GM19043 (cell line): Measurements from ENCODE around the gene ZYX.

ENCODE experiments used
- ATAC-seq: cut with Tn5 transposase; IDR thresholded peaks from one replicate; pipeline ENCODE4 v1.9.1; 2021; ENCODE audit warnings: low read depth; ENCODE audit not compliant: unreplicated experiment

The ZYX gene, protein sequence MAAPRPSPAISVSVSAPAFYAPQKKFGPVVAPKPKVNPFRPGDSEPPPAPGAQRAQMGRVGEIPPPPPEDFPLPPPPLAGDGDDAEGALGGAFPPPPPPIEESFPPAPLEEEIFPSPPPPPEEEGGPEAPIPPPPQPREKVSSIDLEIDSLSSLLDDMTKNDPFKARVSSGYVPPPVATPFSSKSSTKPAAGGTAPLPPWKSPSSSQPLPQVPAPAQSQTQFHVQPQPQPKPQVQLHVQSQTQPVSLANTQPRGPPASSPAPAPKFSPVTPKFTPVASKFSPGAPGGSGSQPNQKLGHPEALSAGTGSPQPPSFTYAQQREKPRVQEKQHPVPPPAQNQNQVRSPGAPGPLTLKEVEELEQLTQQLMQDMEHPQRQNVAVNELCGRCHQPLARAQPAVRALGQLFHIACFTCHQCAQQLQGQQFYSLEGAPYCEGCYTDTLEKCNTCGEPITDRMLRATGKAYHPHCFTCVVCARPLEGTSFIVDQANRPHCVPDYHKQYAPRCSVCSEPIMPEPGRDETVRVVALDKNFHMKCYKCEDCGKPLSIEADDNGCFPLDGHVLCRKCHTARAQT

DNA sequence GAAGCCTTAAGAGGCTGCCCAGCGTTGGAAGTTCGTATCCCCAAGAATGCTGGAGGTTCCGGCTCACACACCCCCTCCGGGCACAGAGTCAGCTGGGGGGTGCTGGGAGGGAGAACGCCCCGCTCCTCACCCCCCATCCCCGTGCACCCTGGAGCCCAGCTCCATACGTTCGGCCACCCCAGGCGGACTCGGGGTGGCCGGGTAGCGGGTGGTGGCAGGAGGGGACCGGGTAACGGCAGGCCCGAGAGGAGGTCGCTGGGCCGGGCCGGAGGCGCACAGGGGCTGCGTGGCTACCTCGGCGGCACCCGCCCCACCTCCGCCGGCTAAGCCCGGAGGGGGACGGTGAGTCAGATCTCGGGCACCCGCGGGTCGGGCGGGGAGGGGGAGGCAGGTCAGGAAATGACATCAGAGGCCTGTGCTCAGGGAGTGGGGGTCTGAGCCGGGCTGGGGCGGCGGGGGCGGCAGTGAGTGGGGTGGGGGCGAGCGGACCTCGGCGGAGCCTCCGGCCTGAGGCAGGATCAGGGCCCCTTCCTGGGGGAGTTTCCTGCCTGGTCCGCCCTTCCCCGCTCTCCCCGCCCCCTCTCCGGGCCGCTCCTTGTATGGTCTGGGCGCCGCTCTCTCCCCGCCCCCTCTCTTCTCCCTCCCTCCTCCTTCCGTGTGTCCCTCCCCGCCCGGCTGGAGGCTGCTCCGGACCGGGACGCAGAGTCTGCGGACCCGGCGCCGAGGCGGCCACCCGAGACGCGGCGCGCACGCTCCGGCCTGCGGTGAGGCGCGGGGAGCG lies at the start of gene ZYX:
Gene ZYX (plus strand): TSS at position 700 of the 781 bp plus-strand sequence. CDS start 227 bp downstream, outside the sequence.
- ATAC-seq: peak; percentile 65

DNA sequence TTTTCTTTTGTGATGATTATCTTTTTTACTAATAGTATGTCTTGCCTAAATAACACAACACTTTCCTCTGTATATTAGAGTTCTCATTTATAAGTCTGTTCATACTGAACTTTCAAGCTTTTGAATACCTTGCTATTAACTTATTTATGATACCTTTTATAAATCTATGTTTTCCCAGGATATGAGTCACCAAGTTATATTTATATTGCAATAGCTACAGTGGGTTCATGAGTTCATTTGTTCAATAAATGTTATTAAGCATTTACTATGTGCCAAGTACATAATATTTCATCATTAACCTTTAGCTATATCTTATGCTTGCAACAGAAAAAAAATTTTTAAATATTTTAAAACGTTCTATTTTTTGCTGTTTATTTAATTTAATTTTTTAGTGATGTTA lies 46.9 kb upstream of the ZYX start:
- no peak for ATAC-seq

DNA sequence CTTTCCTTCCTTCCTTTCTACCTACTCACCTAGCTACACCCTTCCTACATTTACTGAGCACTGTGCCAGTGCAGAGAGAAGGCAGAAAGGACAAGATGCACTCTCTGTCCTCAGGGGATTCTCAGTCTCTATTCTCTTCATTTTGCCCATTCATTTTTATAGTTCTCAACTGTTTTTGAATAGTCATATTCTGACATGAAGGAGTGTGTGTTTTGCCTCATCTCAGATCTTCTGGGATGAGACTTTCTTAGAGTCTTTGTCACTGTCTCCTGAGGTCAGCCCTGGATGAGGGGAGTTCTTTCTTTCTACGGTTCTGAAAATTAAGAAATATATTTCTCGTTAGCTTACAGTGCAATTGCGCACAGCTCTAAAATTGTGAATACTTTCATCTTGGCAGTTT lies 43.9 kb upstream of the ZYX start:
- no peak for ATAC-seq

DNA sequence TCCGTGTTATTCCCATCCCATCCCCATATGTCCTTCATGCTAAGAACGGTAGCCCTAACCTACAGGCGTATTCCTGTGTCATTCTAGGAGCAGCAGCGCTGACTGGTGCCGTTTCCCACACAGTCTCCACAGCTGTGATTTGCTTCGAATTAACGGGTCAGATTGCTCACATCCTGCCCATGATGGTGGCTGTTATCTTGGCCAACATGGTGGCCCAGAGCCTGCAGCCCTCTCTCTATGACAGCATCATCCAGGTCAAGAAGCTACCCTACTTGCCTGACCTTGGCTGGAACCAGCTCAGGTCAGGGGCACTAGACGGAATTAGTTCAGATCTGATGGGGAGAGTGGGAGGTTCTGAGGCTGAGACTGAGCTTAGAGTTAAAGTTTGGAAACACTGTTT lies 39.3 kb upstream of the ZYX start:
- ATAC-seq: no peak

DNA sequence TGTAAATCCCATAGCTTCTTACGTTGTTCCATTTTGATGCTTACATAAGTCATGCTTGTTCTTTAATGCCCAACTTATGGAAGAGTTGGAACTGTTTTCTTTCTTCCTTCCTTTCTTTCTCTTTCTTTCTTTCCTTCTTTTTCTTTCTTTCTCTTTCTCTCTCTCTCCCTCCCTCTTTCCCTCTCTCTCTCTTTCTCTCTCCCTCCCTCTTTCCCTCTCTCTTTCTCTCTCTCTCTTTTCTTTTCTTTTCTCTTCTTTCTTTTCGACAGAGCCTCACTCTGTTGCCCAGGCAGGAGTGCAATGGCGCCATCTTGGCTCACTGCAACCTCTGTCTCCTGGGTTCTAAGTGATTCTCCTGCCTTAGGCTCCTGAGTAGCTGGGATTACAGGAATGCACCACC lies 37.5 kb upstream of the ZYX start:
- no peak for ATAC-seq

DNA sequence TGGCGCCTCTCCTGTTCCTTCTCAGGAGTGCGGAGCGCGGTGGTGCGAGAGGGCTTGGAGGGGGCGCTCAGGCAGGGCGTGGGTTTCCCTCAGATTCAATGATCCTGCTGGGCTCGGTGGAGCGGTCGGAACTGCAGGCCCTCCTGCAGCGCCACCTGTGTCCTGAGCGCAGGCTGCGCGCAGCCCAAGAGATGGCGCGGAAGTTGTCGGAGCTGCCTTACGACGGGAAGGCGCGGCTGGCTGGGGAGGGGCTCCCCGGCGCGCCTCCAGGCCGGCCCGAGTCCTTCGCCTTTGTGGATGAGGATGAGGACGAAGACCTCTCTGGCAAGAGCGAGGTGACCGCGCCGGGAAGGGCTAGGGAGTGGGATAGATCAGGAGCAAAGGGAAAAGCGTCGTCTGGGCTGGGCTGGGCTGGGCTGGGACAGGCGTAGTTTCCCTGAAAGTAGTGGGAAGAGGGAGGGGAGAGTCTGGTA lies 35.7 kb upstream of the ZYX start:
- peak; percentile 81 for ATAC-seq

DNA sequence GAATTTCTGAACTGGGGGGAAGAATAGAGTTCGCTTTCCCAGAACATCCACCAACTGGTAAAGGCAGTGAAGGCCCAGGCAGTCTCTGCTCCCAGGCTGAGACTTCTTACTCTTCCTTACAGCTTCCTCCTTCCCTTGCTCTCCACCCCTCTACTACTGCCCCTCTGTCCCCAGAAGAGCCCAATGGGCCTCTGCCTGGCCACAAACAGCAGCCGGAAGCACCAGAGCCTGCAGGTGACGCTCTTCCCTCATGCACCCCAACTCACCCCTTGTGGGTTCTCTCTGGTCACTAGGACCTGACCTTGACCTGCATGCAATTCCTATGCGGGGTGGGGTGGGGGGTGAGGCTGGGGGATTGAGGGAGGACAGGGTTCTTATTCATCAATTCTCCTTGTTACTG lies 35.1 kb upstream of the ZYX start:
- ATAC-seq: no peak

DNA sequence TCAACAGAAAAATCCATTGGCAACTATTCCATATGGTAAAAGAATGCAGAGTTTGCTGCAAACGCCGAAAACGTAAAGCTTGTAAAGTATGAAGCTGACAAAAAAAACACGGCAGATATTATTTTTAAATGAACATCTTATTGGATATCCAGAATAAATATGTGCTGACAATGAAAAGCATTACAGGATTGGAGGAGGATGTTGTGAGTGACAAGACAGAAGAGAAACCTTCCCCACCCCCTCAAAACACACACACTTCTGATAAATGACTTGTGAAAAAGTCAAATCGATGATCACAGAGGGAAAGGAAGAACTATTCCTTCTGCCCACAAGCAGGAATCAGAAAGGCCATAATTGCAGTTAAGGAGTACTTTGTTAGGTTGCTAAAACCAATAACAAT lies 33.2 kb upstream of the ZYX start:
- no peak for ATAC-seq

DNA sequence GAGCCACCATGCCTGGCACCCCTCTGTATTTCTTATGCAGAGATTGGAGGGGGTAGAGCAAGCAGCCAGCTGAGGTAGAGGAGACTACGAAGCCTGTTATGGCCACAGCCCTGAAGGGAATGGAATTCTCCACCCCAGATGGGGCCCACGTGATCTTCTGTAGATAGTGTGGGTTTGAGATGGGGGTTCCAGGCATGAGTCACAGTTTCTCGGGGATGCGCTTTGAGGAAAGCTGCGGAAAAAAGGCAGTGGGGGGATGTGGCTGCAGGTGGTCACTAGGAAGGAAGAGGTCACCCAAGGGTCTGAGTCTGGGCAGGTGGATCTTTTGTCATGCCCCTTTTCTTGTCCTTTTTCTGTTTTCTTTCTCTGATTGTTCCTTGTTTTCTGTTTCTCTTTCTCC lies 30.1 kb upstream of the ZYX start:
- no peak for ATAC-seq

DNA sequence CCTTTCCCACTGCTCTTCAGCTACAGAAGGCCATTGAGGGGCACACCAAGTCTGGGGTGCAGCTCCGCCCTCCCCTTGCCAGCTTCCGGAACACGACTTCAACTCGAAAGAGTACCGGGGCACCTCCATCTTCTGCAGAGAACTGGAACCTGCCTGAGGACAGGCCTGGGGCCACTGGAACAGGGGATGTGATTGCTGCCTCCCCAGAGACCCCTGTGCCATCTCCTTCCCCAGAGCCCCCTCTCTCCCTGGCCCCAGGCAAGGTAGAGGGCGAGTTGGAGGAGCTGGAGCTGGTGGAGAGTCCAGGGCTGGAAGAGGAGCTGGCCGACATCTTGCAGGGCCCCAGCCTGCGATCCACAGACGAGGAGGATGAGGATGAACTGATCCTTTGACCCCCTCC lies 29.6 kb upstream of the ZYX start:
- no peak for ATAC-seq

DNA sequence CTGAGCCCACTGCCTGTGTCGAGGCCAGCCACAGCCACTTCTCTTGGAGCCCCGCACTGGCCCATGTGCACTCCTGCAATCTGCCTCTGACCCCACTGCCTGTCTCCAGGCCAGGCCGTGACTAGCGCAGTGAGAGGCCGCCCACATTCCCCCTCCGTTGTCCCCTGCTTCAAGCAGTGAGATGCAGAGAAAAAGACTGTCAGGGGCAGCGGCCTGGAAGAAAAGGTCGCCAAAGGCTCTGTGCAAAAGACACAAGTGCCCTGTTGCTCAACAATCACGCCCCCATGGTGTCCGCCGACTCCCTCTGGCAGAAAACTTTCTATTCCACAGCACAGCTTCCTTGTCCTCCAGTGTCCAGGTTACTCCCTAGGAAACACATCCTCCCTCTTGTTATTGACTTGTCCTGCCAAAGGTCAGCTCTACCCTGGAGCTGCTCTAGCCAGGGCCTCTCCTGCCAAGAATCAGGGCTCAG lies 28.6 kb upstream of the ZYX start:
- no peak for ATAC-seq

DNA sequence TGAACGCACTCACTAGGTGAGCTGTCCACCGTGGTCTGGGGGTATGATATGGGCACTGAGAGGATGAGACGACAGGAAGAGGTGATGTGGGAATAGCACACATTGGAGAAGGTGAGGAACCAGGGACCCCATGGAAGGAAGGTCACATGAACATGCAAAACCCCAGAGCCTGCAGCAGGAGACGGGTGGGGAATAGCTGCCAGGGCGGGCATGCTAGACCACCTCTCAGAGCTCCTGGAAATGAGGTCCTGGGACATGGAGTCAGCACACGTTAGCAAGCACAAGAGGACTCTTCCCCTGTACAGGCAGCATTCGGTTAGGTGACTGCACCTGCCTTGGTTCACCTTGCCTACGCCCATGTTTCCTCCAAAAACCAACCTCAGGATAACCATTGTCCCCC lies 26.8 kb upstream of the ZYX start:
- no peak for ATAC-seq

DNA sequence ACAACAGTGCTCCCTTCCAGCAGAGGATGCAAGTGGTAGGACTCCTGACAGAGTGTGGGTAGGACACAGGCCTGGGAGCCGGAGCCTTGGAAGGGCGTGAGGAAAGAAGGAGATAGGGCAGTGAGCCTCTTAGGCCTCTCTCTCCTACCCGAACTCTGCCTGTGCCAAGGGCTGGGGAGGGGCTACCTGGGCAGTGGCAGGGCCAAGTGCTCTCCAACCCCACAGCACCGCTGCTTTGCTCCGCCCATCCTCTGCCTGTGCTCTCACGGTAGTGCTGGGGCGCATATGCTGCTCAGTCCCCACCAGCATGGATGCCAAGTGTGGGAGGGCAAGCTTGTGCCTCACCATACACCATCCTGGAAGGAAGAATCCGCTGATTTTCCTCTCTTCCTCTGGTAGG lies 26.2 kb upstream of the ZYX start:
- ATAC-seq: no peak

DNA sequence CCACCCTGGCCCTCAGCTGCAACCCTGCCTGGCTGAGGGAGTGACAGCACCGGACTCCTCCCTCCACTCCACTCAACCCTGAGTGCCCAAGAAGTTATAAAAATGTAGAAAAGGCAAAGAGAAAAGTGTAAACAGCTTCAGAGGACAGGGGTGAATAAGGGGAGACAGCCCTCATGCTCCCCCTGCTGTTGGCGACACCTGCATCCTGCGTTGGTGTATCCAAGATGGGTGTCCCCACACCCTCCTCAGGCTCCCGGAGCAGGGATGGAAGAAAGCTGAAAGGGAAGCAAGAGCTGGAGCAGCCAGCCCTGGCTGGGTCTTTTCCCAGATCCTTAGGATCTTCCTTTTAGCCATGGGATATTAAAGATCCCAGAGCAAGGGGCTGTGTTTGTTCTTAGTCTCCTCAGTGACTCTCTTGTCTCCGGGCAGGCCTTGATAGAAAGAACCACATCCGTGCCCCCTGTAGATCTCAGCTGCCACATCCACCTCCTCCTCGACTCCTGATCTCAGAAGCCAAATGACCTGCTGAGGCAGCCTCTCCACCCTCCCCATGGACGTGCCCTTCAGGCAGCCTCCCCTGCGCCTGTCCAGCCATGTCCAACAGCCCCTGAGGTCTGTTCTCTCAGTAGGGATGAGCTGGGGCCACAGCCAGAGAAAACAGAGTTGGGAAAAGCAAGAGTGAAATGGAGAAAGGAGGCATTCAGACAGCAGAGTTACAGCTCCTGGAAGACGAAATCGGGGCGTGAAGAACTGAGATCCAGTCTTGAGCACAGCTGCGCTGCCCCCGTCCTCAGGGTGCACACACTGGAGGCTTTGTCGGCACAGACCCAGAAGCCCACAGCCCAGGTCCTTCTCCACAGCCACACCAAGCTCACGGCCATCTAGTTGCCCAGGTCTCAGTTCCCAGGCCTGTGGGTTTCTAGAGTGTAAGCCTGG lies 25.4 kb upstream of the ZYX start:
- ATAC-seq: no peak

DNA sequence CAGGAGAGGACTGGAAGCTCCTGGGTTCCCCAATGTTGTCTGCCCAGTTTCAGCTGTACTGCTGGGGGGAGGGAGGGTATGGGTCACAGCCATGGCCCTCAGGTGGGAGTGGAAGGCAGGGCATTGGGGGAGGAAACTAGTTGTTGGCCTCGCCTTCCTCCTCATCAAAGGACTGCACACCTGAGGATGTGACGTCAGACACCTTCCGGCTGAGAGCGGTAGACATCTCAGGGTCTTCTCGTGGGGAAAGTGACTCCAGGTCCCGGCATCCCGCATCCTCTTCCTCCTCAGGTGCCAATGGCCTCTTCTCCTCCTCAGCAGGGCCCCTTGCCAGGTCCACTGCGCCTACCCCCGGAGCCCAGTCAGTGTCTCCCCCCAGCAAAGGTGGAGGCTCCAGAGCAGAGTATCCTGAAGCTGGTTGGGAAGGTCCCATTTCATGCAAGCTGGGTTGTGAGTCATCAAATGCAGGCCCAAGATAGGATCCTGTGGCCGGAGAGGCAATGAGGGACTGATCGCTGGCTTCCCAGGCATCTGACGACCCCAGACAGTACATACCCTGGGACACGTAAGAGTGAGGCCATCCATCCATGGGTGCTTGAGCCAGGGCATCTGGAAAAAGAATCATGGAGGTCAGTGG lies 24.6 kb upstream of the ZYX start:
- ATAC-seq: no peak

DNA sequence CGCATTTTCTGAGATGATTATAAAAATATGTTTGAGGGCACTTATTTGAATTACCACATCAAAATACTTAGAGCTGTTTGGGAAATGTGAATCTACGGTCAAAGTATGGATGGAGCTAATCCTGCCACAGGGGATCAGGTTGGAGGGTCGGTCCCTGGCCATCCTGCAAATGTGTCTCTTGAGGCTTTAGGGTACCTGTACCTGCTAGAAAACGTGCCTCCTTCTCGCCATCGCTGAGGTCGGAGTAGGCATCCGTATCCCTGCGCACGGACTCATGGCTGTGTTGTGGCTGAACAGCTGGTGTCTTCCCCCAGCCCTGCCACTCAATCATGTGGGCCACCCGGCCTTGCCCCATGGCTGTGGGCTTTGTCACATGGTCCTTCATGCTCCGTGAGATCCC lies 22.5 kb upstream of the ZYX start:
- no peak for ATAC-seq

DNA sequence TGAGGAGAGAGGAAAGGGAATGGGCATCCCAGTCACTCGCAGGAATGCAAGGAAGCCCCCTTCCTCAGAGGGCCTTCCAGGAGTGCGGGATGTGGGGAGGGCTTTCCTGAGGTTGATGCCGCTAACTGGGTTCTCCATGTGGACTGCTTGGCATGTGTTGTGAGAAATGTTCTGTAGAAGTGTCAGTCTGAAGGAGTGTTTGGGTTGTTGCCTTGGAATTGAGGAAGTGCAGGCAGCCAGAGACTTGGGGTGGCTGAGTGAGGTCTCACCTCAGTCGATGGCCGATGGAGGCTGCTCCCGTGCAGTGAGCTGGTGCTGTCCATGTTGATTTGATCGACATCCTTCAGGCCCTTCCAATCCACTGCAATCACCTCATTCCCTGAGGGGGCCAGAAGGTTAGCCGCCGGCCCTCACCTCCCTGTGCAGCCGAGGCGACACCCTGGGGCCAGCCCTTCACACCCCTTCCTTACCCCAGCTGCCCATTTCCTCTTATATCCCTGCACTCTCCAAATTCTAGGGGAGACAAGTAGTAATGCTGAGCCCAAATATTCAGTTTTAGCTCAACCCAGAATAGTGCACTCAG lies 21.3 kb upstream of the ZYX start:
- ATAC-seq: no peak

DNA sequence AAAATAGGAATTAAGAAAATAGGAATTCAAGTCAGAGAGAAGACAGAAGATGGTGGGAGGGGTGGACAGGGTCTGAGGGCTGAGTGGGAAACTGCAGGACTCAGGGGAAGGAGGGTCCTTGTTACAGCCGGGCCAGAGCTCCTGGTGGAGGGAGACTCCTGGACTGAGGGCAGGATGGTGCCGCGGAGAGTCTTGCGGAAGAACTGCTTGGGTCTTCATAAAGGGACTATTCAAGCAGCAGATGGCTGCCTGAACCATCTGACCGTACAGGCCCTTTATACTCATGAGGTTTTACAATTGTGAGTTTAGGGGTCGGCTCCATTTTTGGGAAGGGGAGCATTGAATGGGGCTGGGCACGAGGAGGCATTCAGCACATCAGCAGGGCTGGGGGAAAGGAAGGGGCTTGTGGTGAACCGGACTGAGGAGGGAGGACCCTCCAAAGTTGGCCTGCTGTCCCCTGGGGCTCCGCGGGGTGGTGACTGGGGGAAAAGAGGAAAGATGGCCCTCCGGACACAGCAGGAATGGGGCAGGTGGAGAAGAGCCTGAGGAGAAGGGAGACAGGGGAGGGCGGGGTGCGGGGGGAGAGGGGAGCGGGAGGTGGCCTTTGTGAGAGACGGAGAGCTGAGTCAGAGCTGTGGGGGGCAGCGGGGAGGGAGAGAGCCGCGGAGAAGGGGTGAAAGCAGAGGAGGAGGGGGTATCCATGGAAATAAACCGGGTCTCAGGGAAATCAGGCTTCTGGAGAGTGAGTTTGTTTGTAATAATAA lies 20.2 kb upstream of the ZYX start:
- no peak for ATAC-seq
